ENCODE data around the gene METTL1.

METTL1 gene

DNA sequence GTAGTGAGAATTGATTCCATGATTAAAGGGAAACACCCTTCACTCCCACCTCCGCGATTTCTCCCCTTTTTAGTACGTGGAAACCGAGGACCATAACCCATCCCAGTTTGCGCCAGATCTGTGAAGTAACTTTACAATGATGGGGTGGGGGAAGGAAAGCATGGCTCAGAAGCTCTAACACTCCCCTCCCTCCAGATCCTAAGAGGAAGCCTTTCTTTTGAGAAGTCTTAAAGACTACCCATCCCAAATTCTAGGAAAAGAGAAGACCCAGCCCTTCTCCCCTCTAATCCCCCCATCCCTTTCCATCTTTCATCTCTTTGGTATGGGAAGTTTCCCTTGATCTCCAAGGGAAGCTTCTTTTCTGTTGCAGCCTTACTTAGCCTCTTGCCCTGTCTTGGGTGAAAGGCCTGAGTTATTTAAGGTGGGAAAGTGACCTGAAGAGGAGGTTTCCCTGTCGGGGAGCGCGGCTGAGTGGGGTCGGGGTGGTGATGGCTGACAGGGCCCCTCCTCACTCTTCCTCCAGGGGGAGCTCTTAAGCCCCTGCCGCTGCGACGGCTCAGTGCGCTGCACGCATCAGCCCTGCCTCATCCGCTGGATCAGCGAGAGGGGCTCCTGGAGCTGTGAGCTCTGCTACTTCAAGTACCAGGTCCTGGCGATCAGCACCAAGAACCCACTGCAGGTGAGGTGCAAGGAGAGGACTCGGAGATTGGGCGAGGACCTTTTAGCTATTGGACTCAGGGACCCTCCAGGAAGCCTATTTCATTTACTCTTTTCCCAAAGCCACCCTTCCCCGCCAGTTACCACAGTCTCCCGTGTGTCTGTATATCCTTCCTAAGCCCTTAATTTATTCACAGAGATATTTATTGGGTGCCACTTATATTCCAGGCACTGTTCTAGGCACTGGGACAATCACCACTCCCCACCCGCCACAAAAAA, 15.2 kb downstream of the METTL1 start:
- TF ChIP-seq, protein P1, sequence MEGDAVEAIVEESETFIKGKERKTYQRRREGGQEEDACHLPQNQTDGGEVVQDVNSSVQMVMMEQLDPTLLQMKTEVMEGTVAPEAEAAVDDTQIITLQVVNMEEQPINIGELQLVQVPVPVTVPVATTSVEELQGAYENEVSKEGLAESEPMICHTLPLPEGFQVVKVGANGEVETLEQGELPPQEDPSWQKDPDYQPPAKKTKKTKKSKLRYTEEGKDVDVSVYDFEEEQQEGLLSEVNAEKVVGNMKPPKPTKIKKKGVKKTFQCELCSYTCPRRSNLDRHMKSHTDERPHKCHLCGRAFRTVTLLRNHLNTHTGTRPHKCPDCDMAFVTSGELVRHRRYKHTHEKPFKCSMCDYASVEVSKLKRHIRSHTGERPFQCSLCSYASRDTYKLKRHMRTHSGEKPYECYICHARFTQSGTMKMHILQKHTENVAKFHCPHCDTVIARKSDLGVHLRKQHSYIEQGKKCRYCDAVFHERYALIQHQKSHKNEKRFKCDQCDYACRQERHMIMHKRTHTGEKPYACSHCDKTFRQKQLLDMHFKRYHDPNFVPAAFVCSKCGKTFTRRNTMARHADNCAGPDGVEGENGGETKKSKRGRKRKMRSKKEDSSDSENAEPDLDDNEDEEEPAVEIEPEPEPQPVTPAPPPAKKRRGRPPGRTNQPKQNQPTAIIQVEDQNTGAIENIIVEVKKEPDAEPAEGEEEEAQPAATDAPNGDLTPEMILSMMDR (IDR thresholded peaks at IDR 0.05; ENCODE audit: insufficient read depth, missing control alignments), result peak; percentile 70
- DNase-seq (ENCODE audit: insufficient read length, low spot score) (peak; percentile 73), FAIRE-seq (no peak)

DNA sequence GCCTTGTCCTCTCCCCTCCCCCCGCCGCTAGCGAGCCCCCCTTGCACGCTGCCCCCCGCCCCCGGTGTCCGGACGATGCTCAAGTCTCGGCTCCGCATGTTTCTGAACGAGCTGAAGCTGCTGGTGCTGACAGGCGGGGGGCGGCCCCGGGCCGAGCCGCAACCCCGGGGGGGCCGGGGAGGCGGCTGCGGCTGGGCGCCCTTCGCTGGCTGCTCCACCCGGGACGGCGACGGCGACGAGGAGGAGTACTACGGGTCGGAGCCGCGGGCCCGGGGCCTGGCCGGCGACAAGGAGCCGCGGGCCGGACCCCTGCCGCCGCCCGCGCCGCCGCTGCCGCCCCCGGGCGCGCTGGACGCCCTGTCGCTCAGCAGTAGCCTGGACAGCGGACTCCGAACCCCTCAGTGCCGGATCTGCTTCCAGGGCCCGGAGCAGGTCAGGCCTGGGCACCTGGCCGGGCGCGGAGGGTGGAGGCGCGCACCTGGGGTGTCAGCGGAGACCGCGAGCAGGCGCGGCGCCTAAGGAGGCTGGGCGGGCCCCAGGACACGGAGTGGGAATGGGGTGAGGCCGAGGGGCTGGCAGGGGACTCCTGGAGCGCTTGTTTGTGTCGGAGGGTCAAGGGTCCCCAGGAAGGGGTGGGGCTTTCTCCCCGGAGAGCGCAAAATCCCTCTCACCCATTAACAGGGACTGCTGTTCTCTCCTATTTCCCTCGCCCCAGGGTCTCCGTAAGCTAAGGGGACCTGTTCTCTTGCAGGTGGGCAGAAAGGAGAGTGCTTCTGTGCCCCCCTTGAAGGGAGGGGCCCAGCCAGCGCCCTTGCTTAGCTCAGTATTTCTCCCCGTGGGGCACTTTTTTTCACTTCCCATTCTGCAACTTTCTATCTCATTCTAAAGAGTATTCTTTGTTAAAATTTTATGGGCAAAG, 16.2 kb downstream of the METTL1 start:
- FAIRE-seq (no peak), DNase-seq (ENCODE audit: insufficient read length, low spot score) (no peak)
- TF ChIP-seq, protein P1 (IDR thresholded peaks at IDR 0.05; ENCODE audit: insufficient read depth, missing control alignments), result no peak

DNA sequence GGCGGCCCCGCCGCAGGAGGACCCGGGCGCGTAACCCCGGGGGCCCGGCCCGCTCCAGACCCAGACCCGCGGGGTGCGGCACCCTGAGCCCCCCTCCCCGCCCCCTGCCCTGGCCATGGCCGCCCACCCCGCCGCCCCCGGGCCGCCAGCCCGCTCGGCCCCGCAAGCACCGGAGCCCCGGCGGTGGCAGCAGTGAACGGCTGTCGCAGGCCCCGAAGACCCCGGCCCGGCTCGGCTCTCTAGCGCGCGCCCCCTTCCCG, 16.8 kb downstream of the METTL1 start:
- TF ChIP-seq, protein P1 (IDR thresholded peaks at IDR 0.05; ENCODE audit: insufficient read depth, missing control alignments), result no peak
- FAIRE-seq, result no peak

DNA sequence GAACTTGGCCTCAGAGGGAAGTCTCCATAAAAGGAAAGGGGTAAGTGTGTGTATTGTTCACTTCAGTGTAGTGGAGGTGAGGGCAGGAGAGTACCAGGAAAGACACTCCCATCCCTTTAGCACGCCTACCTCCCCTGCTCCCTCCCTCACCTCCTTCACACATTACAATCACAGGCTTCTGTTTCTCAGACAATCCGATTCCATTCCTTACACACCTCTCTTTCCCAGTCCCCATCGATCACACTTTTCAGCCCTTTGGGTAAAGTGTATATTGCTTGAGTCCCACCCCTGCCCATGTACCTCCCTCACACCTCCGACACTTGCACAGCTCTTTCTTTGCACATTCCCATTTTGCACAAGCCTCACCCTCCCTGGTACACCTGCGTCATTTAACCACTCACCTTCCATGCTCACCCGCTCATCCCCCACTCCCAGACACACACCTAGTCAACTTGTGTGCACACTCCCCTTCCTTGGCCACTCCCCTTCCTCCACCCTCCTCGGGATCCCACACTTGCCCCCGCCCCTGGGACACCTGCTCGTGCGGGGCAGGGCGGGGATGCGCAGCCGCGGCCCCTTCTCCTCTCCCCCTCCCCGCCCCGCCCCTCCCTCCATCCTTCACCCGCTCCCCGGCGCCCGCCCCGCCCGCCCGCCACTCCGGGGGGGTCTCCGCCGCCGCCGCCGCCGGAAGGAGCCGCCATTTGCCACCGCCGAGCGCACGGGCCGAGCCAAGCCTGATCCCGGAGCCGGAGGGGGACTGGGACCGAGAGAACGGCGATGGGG, 17.3 kb downstream of the METTL1 start, which contains the start of gene MARCHF9:
TSS of gene MARCHF9 (plus strand) at position 693 of the 783 bp plus-strand sequence. CDS start 426 bp downstream, outside the sequence.
- FAIRE-seq (no peak), DNase-seq (ENCODE audit: insufficient read length, low spot score) (peak; percentile 64)
- TF ChIP-seq, protein P1 (IDR thresholded peaks at IDR 0.05; ENCODE audit: insufficient read depth, missing control alignments), result no peak

More for the DNA sequence above, 16.8 kb downstream of the METTL1 start:
- DNase-seq (ENCODE audit: insufficient read length, low spot score), result no peak

DNA sequence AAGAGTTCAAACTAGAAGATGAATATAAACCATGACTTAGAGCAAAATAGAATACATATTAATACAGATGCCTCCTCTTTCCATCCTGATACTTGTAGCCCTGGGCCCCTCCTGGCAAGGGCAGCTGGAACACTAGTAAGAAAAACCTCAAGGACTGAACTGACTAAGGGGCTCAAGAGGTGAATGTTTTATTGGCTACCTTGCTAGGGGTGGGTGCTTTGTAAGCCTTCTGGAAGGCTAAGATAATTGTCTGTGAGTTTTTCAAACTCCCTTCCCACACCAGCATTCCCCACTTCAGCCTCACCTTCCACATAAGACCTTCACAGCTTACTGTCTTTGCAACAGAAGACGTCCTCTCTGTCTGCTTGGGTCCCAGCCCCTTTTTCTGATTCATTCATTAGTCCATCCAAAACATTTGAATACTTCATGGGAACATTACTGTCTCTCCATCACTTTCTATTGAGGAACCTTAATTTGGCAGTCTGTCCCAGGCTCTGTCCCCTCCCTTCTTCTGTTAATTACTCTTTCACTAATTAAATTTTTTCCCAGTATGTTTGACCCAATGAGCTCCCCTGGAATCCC, 18.1 kb downstream of the METTL1 start:
- TF ChIP-seq, protein P1 (IDR thresholded peaks at IDR 0.05; ENCODE audit: insufficient read depth, missing control alignments), result no peak
- no peak for FAIRE-seq
- DNase-seq (ENCODE audit: insufficient read length, low spot score), result no peak

DNA sequence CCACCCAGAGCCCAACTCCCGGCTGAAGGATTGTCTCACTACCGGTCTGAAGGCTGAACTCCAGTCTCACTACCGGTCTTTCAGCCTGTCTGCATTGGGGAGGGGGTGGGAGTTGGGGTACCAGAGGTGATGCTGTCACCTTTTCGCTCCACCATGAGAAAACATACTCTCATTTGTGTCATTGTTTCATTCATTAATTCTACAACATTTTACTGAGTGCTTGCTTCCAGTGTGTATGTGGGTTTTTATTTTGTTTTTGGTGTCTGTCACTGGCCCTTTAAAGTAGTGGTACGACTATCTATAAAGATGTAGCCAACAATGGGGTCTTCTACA, 19.3 kb downstream of the METTL1 start:
- TF ChIP-seq, protein P1 (IDR thresholded peaks at IDR 0.05; ENCODE audit: insufficient read depth, missing control alignments), result no peak
- FAIRE-seq (no peak), DNase-seq (ENCODE audit: insufficient read length, low spot score) (no peak)

All from D721Med (cell line).